Neuron (in vitro differentiated cells): ENCODE measurements around the gene RAB5B.

Experiments
- H2AFZ ChIP-seq: one replicate; pipeline ENCODE4 v1.6.1; 2013; ENCODE audit warnings: low read depth, mild to moderate bottlenecking, inconsistent platforms, low read length, moderate library complexity
- H3K27me3 ChIP-seq: one replicate; pipeline ENCODE4 v1.6.1; 2013; ENCODE audit warnings: low read length; ENCODE audit not compliant: insufficient read depth
- H3K36me3 ChIP-seq: one replicate; pipeline ENCODE4 v1.6.1; 2013; ENCODE audit warnings: low read length; ENCODE audit not compliant: insufficient read depth
- H3K4me1 ChIP-seq: one replicate; pipeline ENCODE4 v1.6.1; 2013; ENCODE audit warnings: low read length; ENCODE audit not compliant: insufficient read depth
- H3K4me3 ChIP-seq: 2 replicates; pipeline ENCODE4 v1.5.1; 2013; ENCODE audit warnings: mild to moderate bottlenecking, low read length, moderate library complexity
- H3K9me3 ChIP-seq: one replicate; pipeline ENCODE4 v1.6.1; 2013; ENCODE audit warnings: low read length

Gene RAB5B

DNA sequence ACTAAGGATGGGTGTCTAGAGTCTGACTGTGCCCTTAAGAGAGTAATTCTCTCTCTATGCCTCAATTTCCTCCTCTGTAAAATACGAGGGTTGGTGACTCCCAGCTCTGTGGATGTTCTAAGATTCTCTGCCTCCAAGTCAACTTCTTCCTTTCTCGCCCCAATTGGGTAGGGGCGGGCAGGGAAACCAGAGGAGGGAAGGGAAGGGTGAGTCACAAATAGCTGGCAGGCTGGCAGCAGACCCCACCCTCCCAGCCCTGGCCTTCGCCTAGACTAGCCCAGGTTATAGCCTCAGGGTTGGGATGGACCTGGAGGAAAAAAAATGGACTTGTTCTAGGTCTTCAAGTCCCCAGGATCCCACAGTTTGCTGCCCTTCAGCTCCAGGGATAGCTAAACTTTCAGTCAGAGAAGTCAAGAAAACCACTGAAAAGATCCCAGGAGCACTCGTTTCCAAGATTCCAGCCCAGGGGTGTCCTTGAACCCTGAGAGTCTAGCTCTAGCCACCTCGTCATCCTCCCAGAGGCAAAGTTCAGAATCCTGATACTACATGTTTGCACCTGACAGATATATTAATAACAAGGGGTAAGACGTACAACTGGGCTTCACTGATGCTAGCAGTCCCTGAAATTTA lies 40.6 kb upstream of the RAB5B start:
- no peaks in the 10 kb centered on the region for H3K36me3 ChIP-seq
- no peak overlapping the region for H3K4me3 ChIP-seq
- H3K4me1 ChIP-seq, result peaks cover 12% of the 10 kb centered on the region
- no peaks in the 10 kb centered on the region for H3K9me3 ChIP-seq
- peaks cover 6% of the 10 kb centered on the region for H3K27me3 ChIP-seq
- no peak overlapping the region for H2AFZ ChIP-seq

DNA sequence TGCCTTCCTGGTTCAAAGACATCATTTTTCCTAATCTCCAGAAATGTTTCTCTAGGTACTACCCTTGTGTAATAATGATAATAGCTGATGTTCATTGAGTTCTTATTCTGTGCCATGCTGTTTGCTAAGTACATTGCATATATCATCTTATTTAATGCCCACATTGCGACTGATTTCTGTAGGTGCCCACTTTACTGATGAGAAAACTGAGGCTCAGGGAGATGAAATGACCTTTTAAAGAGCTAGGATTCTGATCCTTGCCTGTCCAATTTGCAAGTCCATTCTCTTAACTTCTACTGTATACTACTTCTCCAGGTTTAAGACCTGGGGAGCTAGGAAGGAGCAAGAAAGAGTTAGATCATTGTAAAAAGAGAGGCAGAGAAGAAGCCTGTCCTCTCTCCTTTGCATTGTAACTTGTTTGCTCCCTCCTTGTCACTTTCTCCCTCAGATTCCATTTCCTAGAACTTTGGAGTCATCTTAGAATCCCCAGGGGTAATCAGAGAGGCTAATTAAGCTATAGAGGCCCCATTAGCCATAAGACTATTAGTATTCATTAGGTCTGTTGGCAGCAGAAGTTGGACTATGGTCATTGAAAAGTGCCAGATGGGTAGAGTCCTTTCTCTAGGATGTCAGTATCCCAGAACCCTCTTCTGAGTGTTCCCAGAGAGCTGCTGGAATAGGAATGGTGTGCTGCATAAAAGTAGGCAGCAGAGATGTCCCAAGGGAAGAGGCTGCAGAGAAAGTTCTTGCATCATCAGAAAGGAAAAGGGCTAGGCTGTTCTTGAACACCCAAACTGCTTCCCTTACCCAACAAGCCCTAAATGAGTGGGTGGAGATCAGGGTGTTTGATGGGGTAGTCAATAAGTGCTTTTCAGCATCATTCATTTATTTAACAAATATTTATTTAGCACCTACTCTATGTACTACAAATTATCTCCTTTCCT lies 39.8 kb upstream of the RAB5B start:
- Histone ChIP-seq H3K36me3 (no peaks in the 10 kb centered on the region), H3K9me3 (no peaks in the 10 kb centered on the region), H3K4me1 (peaks cover 12% of the 10 kb centered on the region), H3K27me3 (peaks cover 6% of the 10 kb centered on the region), H2AFZ (no peak overlapping the region), H3K4me3 (no peak overlapping the region)

DNA sequence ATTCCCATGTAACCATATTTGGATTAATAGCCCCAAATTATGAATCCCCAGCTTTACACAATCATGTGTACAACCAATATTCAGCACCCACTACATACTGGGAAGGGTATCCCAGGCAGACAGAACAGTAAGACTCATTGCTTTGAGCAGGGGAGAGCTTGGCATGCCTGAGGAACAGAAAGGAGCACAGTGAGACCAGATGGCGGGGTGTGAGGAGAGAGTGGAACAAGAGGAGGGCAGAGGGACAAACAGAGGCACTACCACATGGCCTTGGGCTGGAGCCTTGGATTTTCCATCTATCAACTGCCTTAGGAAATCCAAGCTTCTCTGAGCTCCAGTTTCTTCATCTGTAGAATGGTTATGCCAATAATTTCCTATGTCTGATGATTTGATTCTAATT lies 39.1 kb upstream of the RAB5B start:
- Histone ChIP-seq H3K9me3 (no peaks in the 10 kb centered on the region), H2AFZ (no peak overlapping the region), H3K4me1 (peaks cover 12% of the 10 kb centered on the region), H3K4me3 (no peak overlapping the region), H3K27me3 (peaks cover 6% of the 10 kb centered on the region), H3K36me3 (no peaks in the 10 kb centered on the region)

DNA sequence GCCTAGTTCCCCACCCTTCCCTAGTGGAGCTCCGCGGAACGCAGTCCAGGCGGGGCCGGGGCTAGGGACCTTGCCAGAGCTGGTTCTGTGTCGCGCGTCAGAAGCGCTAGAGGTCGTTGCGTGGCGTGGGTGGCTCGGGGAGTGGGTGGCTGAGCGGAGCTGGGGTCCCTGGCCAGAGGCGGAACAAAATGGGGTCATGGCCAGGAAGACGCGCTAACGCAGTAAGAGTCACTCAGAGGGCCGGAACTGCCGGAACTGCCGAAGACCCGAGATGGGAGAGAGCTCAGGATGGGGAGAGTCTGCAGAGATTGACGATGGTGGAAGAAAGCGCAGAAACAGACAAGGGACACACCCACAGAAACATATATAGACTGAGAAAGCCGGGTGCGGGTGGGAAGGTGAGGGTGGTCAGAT lies 38.1 kb upstream of the RAB5B start:
- H3K36me3 ChIP-seq, result no peaks in the 10 kb centered on the region
- no peaks in the 10 kb centered on the region for H3K9me3 ChIP-seq

DNA sequence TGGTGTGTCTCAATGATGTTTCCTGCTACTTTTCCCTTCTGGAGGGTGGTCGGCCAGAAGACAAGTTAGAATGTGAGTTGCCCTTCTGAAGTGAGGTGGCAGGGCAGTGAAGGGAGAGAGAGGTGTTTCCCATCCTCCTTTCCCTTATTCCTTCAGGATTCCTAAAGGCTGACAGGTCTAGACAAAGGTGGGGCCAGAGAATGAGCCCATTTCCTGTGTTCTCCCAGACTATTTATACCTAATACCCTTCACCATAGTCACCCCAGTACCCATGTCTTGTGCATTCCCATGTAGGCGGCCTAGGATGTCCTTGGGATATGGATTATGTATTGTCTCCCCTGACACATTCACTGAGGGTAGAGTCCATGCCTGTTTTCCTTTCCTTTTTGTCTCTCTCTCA lies 35.9 kb upstream of the RAB5B start:
- Histone ChIP-seq H2AFZ (no peak overlapping the region), H3K4me3 (no peak overlapping the region), H3K27me3 (no peaks in the 10 kb centered on the region), H3K4me1 (peaks cover 7% of the 10 kb centered on the region), H3K36me3 (no peaks in the 10 kb centered on the region), H3K9me3 (no peaks in the 10 kb centered on the region)

More for the DNA sequence above, 38.1 kb upstream of the RAB5B start:
- peaks cover 17% of the 10 kb centered on the region for H3K4me1 ChIP-seq
- no peak overlapping the region for H2AFZ ChIP-seq
- H3K4me3 ChIP-seq, result no peak overlapping the region
- peaks cover 6% of the 10 kb centered on the region for H3K27me3 ChIP-seq

DNA sequence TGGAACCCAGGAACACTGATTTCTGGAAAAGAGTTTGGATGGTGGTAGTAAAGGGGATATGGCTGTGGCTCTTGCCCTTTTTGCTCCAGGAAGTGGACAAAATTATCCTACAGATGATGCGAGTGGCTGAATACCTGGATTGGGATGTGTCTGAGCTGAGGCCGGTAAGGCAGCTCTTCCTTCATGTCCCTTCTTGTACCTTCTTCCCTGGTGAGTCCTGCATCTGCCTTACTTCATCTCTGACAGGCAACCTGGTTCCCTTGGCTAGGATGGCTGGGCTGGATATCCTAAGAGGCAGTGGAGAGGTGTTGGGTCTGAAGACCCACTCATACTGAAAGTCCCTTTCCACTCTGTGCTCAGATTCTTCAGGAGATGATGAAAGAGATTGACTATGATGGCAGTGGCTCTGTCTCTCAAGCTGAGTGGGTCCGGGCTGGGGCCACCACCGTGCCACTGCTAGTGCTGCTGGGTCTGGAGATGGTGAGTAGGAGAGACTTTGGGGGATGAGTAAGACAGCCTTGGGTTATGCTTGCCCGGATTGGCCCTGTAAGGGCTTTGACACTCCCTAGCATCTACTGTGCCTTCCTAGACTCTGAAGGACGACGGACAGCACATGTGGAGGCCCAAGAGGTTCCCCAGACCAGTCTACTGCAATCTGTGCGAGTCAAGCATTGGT lies 34.9 kb upstream of the RAB5B start:
- H3K36me3 ChIP-seq, result no peaks in the 10 kb centered on the region
- H3K4me3 ChIP-seq, result no peak overlapping the region
- no peaks in the 10 kb centered on the region for H3K27me3 ChIP-seq
- peaks cover 7% of the 10 kb centered on the region for H3K4me1 ChIP-seq
- H2AFZ ChIP-seq, result no peak overlapping the region
- H3K9me3 ChIP-seq, result no peaks in the 10 kb centered on the region

DNA sequence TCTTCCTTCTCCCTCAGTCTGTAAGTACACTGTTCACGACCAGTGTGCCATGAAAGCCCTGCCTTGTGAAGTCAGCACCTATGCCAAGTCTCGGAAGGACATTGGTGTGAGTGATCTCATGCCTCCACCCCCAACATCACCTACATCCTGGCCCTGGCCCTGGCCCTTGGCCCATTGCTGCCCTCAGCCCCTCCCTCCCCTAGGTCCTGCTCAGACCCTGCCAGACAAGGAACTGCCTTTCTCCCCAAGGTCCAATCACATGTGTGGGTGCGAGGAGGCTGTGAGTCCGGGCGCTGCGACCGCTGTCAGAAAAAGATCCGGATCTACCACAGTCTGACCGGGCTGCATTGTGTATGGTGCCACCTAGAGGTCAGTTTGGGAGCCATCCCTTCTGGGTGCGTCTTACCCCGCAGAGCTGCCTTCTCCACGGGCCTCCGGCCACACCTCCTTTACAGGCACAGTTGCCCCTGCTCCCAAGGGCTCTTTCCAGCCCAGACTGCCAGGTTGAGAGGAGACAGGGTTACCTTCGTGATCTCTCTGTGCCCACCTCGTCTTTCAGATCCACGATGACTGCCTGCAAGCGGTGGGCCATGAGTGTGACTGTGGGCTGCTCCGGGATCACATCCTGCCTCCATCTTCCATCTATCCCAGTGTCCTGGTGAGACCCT lies 33.7 kb upstream of the RAB5B start:
- no peaks in the 10 kb centered on the region for H3K9me3 ChIP-seq
- H3K4me3 ChIP-seq, result no peak overlapping the region
- no peaks in the 10 kb centered on the region for H3K36me3 ChIP-seq
- H2AFZ ChIP-seq, result no peak overlapping the region
- H3K27me3 ChIP-seq, result no peaks in the 10 kb centered on the region
- H3K4me1 ChIP-seq, result peaks cover 7% of the 10 kb centered on the region

DNA sequence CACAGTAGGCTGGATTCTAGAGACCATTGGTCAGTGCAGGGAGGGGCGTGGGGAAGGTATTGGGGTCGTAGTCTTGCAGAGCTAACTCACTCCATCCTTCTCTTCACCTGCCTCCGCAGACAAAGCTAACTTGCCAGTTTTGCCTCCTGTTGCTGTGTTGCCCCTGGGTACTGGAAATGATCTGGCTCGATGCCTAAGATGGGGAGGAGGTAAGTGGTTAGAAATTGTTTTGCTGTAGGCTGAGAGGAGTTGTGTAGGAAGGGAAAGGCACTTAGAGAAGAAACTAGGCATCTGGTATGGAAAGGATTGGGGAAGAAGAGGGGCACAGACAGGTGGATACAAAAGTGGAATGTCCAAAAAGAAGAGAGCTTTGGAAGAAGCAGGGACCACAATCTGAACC lies 31.8 kb upstream of the RAB5B start:
- Histone ChIP-seq H3K36me3 (no peaks in the 10 kb centered on the region), H2AFZ (no peak overlapping the region), H3K4me3 (no peak overlapping the region), H3K27me3 (no peaks in the 10 kb centered on the region), H3K9me3 (no peaks in the 10 kb centered on the region), H3K4me1 (peaks cover 7% of the 10 kb centered on the region)

DNA sequence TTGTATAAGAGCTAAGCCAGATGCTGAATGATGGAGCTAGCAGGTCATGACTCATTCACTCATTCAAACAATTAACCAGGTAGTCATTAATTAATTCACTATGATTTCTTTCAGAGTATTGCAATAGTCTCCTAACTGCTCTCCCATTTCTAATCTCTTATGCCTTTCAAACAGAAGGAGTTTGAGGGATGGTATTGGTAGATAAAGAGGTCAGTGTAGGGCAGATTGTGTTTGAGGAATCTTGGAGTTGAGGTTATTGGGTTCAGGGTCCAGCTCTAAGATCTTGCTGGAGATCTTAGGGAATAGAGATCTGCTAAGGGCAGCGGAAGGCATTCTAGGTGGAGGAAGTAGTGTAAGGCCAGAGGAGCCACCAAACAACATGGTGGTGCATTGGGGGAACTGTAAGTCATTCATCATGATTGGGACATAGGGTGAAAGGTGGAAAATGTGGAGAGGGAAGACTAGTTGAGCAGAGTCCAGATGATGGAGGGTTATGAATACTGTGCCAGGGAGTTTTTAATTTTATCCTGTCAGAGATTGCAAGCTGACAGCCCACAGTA lies 31.2 kb upstream of the RAB5B start:
- Histone ChIP-seq H3K27me3 (no peaks in the 10 kb centered on the region), H2AFZ (no peak overlapping the region), H3K4me3 (no peak overlapping the region), H3K4me1 (peaks cover 7% of the 10 kb centered on the region), H3K9me3 (no peaks in the 10 kb centered on the region), H3K36me3 (no peaks in the 10 kb centered on the region)

DNA sequence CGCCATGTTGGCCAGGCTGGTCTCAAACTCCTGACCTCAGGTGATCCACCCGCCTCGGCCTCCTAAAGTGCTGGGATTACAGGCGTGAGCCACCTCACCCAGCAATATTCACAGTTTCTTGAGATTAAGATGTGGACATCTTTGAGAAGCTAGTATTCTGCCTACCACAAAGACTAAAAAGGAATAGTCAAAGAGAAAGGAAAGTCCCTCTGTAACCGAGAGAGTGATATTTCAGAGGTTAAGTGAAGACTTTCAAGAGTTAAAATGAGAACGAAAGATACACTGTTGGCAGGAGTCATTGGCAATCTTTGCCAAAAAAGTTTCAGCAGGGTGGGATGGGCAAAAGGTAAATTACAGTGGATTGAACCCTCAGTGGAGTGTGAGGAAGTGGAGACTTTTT lies 27.3 kb upstream of the RAB5B start:
- Histone ChIP-seq H2AFZ (no peak overlapping the region), H3K4me3 (no peak overlapping the region), H3K36me3 (no peaks in the 10 kb centered on the region), H3K4me1 (no peaks in the 10 kb centered on the region), H3K9me3 (no peaks in the 10 kb centered on the region), H3K27me3 (no peaks in the 10 kb centered on the region)

DNA sequence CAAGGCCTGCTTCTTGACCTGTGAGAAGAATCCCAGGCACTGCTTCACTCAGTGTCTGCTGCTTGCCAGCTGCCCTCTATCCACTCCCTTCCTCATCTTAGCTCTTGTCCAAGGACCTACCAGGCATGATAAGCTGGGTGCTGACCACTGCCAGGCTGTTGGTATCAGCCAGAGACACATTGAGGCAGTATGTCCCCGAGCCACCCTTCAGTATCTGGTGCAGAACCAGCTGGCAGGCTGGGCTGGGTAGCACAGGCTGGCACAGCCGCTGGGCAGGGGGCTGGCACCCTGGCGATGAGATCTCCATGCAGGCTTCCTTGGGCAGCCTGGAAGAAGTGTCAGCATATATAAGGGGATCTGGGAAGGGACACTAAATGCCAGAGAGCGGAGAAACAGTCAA lies 18.5 kb upstream of the RAB5B start:
- no peaks in the 10 kb centered on the region for H3K9me3 ChIP-seq
- no peaks in the 10 kb centered on the region for H3K4me1 ChIP-seq
- no peaks in the 10 kb centered on the region for H3K36me3 ChIP-seq
- no peaks in the 10 kb centered on the region for H3K27me3 ChIP-seq
- H3K4me3 ChIP-seq, result no peak overlapping the region
- H2AFZ ChIP-seq, result no peak overlapping the region

DNA sequence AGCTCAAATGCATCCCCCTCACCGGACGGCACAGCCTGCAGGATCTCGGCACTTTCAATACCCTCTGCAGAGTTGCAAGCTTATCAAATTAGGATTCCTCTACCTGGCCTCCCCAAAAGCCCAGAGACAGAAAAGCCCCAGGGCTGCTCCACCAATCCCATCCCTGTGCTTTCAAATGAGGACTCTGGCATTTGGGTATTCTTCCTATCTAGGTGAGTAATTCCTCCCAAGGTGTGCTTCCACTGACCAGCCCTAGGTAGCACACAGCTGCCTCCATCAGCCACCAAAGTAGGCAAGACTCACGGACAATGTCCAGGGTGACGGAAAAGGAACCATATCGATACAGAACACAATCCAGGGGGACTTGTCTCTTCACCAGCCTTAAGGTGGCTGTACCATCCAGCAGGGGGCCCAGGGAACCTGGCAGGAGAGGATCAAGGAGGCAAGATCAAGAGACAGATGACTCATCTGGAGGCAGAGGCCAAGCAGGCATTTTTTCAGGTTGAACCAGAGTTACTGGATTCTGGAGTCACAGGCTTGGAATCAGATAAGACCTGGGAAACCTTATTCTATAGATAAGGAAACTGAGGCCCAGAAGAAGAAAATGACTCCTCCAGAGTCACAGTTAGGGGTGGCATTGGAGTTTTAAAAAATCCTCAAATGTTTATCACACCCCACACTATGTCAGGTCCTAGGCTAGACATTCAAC lies 17.9 kb upstream of the RAB5B start:
- Histone ChIP-seq H2AFZ (no peak overlapping the region), H3K4me1 (no peaks in the 10 kb centered on the region), H3K9me3 (no peaks in the 10 kb centered on the region), H3K4me3 (no peak overlapping the region), H3K36me3 (no peaks in the 10 kb centered on the region), H3K27me3 (no peaks in the 10 kb centered on the region)
